Parathyroid adenoma (tissue), 2 donors: Measurements from ENCODE around the gene SGF29.

Experiments
- H2AFZ ChIP-seq: fragments of 300-600 bp; sonication (generic); one replicate; pipeline ENCODE4 v1.7.0; 2017; ENCODE audit warnings: antibody characterized with exemption, mild to moderate bottlenecking
- H3K27ac ChIP-seq: fragments of 300-600 bp; sonication (generic); one replicate; pipeline ENCODE4 v1.7.0; 2017
- H3K27me3 ChIP-seq: fragments of 300-600 bp; sonication (generic); one replicate; pipeline ENCODE4 v1.7.0; 2017; ENCODE audit warnings: low read length; ENCODE audit not compliant: control insufficient read depth, insufficient read depth
- H3K36me3 ChIP-seq: fragments of 300-600 bp; sonication (generic); one replicate; pipeline ENCODE4 v1.7.0; 2017; ENCODE audit warnings: low read length; ENCODE audit not compliant: control insufficient read depth, insufficient read depth
- H3K4me1 ChIP-seq: fragments of 300-600 bp; sonication (generic); one replicate; pipeline ENCODE4 v1.7.0; 2017; ENCODE audit warnings: control low read depth
- H3K4me2 ChIP-seq: fragments of 300-600 bp; sonication (generic); one replicate; pipeline ENCODE4 v1.7.0; 2017; ENCODE audit warnings: low read length
- H3K4me3 ChIP-seq: fragments of 300-600 bp; sonication (generic); one replicate; pipeline ENCODE4 v1.7.0; 2017; ENCODE audit warnings: low read depth, low read length
- H3K79me2 ChIP-seq: fragments of 300-600 bp; sonication (generic); one replicate; pipeline ENCODE4 v1.7.0; 2017; ENCODE audit warnings: control low read depth
- H3K9ac ChIP-seq: fragments of 300-600 bp; sonication (generic); one replicate; pipeline ENCODE4 v1.7.0; 2017; ENCODE audit warnings: mild to moderate bottlenecking
- H3K9me3 ChIP-seq: fragments of 300-600 bp; sonication (generic); one replicate; pipeline ENCODE4 v1.7.0; 2017; ENCODE audit warnings: low read length; ENCODE audit not compliant: control insufficient read depth
- TF ChIP-seq, protein P1 (sequence below): fragments of 300-600 bp; sonication (generic); IDR thresholded peaks from one replicate; pipeline ENCODE4 v1.7.0; 2017; ENCODE audit warnings: antibody characterized with exemption, mild to moderate bottlenecking
- donor health status: primary hyperparathyroidism.

Gene SGF29

DNA sequence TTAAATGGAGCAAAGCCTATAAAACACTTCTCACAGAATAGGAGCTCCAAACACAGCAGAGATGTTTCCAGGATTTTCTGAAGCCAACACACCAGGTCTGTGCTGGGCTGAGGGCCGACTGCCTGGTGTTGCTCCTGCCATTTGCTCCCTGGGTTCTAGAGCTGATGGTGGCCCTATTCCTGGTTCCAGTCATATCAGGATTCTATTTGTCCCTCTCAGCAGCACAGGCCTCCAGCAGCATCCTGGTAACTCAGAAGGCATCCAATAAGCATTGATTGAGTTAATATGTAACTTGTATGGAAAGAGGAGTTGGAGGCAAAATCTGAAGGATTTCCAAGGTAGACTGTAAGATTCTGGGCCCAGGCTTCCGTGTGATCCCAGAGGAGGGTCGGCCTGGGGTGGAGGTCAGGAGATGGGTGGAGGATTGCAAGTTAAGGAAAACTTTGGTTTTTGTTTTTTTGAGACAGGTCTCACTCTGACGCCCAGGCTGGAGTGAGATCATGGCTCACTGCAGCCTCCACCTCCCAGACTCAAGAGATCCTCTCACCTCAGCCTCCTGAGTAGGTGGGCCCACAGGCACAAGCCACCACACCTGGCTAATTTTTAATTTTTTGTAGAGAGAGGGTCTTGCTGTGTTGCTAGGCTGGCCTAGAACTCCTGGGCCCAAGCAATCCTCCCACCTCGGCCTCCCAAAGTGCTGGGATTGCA lies 20.6 kb upstream of the SGF29 start:
- Histone ChIP-seq H2AFZ (no peak overlapping the region), H3K4me1 (no peaks in the 10 kb centered on the region), H3K9me3 (no peaks in the 10 kb centered on the region), H3K36me3 (no peaks in the 10 kb centered on the region), H3K4me2 (no peak overlapping the region), H3K27ac (no peak overlapping the region), H3K79me2 (no peaks in the 10 kb centered on the region), H3K4me3 (no peak overlapping the region), H3K9ac (no peak overlapping the region), H3K27me3 (no peaks in the 10 kb centered on the region)
- TF ChIP-seq, protein P1, sequence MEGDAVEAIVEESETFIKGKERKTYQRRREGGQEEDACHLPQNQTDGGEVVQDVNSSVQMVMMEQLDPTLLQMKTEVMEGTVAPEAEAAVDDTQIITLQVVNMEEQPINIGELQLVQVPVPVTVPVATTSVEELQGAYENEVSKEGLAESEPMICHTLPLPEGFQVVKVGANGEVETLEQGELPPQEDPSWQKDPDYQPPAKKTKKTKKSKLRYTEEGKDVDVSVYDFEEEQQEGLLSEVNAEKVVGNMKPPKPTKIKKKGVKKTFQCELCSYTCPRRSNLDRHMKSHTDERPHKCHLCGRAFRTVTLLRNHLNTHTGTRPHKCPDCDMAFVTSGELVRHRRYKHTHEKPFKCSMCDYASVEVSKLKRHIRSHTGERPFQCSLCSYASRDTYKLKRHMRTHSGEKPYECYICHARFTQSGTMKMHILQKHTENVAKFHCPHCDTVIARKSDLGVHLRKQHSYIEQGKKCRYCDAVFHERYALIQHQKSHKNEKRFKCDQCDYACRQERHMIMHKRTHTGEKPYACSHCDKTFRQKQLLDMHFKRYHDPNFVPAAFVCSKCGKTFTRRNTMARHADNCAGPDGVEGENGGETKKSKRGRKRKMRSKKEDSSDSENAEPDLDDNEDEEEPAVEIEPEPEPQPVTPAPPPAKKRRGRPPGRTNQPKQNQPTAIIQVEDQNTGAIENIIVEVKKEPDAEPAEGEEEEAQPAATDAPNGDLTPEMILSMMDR, result no peak

- H3K4me3 ChIP-seq, result no peak overlapping the region
- no peaks in the 10 kb centered on the region for H3K9me3 ChIP-seq
- no peak overlapping the region for H3K27ac ChIP-seq
- H3K4me2 ChIP-seq, result no peak overlapping the region
- H3K4me1 ChIP-seq, result peaks cover 3% of the 10 kb centered on the region
- H3K9ac ChIP-seq, result no peak overlapping the region
- no peaks in the 10 kb centered on the region for H3K36me3 ChIP-seq
- H2AFZ ChIP-seq, result no peak overlapping the region
- no peaks in the 10 kb centered on the region for H3K27me3 ChIP-seq
- TF ChIP-seq, protein P1, result no peak
- no peaks in the 10 kb centered on the region for H3K79me2 ChIP-seq
Observed at GRCh38 chr16:28534542-28535373, 19.0 kb upstream of the SGF29 start.

- H3K27ac ChIP-seq, result no peak overlapping the region
- no peaks in the 10 kb centered on the region for H3K36me3 ChIP-seq
- TF ChIP-seq, protein P1, result no peak
- H3K9ac ChIP-seq, result no peak overlapping the region
- peaks cover 3% of the 10 kb centered on the region for H3K4me1 ChIP-seq
- H3K4me2 ChIP-seq, result no peak overlapping the region
- no peaks in the 10 kb centered on the region for H3K27me3 ChIP-seq
- H3K4me3 ChIP-seq, result no peak overlapping the region
- no peak overlapping the region for H2AFZ ChIP-seq
- H3K9me3 ChIP-seq, result no peaks in the 10 kb centered on the region
- H3K79me2 ChIP-seq, result no peaks in the 10 kb centered on the region
Observed at GRCh38 chr16:28537076-28537475, 16.6 kb upstream of the SGF29 start.

GRCh38 chr16:28537964-28538732 lies 15.6 kb upstream of the SGF29 start:
- Histone ChIP-seq H3K9me3 (no peaks in the 10 kb centered on the region), H2AFZ (peak overlapping the region; percentile 68), H3K9ac (no peak overlapping the region), H3K27ac (peak overlapping the region; percentile 3), H3K79me2 (no peaks in the 10 kb centered on the region), H3K27me3 (no peaks in the 10 kb centered on the region), H3K4me1 (peaks cover 3% of the 10 kb centered on the region), H3K36me3 (no peaks in the 10 kb centered on the region), H3K4me2 (no peak overlapping the region), H3K4me3 (no peak overlapping the region)
- TF ChIP-seq, protein P1, result no peak
